Measurements from ENCODE around the gene LPAR5.

DNA sequence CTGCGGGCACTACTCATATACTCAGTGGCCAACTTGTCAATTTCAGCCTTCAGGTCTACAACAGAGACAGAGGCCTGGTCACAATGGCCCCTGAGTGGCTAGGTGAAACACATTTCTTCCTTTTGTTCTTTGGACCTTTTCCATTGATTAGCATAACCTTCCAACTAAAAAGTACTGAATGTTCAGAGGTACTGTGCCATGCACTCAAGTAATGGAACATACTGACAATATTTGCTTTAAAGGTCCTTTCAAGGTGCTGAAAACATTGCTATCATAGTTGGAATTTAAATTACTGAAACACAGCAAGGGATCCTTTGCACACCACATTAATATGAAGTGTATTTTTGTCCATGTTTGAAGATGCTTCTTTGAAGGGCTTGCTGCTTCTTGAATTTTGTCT is 17.6 kb upstream of the LPAR5 start:
- TF ChIP-seq POLR2A (IDR thresholded peaks at IDR 0.05) = no peak
- TF ChIP-seq, protein P1, sequence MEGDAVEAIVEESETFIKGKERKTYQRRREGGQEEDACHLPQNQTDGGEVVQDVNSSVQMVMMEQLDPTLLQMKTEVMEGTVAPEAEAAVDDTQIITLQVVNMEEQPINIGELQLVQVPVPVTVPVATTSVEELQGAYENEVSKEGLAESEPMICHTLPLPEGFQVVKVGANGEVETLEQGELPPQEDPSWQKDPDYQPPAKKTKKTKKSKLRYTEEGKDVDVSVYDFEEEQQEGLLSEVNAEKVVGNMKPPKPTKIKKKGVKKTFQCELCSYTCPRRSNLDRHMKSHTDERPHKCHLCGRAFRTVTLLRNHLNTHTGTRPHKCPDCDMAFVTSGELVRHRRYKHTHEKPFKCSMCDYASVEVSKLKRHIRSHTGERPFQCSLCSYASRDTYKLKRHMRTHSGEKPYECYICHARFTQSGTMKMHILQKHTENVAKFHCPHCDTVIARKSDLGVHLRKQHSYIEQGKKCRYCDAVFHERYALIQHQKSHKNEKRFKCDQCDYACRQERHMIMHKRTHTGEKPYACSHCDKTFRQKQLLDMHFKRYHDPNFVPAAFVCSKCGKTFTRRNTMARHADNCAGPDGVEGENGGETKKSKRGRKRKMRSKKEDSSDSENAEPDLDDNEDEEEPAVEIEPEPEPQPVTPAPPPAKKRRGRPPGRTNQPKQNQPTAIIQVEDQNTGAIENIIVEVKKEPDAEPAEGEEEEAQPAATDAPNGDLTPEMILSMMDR (IDR thresholded peaks at IDR 0.05) = no peak
- TF ChIP-seq POLR2AphosphoS5 (IDR thresholded peaks at IDR 0.05) = no peak
- no peak for TF ChIP-seq EP300 (IDR thresholded peaks at IDR 0.05)
